ENCODE data around the gene CNIH4. TPM values are rescaled to one million over a fixed set of nuclear protein-coding genes. Genes with fewer than 3 reads are reported as not detected.
"Not testable (repeated sequence)": the region's sequence is repeated elsewhere in the genome, so short reads cannot be mapped to it uniquely, and the experiment has no call there.

CNIH4 gene
- total and polyA plus RNA-seq, 2 experiments from 2014 or later: 53.5 to 194 TPM

DNA sequence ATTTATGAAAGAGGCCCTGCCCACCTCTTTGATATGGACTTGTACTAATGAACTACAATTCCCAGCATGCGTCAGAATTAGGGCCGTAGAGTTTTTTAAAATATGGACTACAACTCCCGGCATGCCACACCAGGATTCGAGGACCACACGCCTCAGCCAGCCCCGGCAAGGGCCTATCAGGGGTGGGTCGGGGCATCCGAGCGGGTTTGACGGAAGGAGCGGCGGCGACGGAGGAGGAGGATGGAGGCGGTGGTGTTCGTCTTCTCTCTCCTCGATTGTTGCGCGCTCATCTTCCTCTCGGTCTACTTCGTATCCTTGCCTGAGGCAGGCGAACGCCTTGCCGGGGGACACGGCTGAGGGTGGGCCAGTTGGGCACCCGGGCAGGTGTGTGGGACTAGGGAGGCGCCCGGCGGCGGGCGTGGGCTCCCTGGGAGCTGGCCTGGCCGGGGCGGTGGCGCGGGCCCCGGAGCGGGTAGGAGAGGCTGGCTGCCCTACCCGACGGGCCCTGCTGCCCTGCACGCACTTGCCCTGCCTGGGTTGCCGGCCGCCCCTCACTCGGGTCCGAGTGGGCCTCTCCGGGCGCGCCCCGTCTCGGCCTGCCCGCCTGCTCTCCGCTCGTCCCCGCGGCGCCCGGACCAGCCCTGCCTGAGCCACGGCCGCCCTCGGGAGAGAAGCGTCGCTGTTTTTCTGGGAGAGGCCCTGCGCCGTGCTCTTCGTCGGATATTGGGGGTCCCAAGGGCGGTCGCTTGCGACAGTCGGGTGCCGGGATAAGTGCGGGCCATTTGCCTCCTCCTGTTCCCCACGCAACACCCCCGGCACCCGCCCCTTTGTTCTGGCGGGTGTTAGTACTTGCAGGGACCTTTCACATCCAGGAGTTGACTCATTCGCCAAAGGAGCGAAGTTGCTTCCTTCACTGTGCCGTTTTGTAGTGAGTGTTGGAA lies at the start of gene CNIH4 (continued):
- TF ChIP-seq, protein P1, sequence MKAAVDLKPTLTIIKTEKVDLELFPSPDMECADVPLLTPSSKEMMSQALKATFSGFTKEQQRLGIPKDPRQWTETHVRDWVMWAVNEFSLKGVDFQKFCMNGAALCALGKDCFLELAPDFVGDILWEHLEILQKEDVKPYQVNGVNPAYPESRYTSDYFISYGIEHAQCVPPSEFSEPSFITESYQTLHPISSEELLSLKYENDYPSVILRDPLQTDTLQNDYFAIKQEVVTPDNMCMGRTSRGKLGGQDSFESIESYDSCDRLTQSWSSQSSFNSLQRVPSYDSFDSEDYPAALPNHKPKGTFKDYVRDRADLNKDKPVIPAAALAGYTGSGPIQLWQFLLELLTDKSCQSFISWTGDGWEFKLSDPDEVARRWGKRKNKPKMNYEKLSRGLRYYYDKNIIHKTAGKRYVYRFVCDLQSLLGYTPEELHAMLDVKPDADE (IDR thresholded peaks at IDR 0.05): peak; percentile 97

- DNase-seq (ENCODE audit: low spot score) (no peak), ATAC-seq (no peak)
- H3K36me3 Mint-ChIP-seq (ENCODE audit: low read depth): peaks cover 59% of the 10 kb centered on the region
- peaks cover 1% of the 10 kb centered on the region for H3K27me3 Mint-ChIP-seq (ENCODE audit: insufficient read depth, low read depth, poor library complexity)
- Histone ChIP-seq H3K79me2 (replicated peaks; ENCODE audit: insufficient read depth) (no peaks in the 10 kb centered on the region), H3K27me3 (ENCODE audit: insufficient read depth) (no peaks in the 10 kb centered on the region), H3K4me1 (ENCODE audit: insufficient read depth) (no peaks in the 10 kb centered on the region), H3F3A (replicated peaks; ENCODE audit: low read depth) (no peaks in the 10 kb centered on the region), H3K36me3 (ENCODE audit: insufficient read depth) (peaks cover 47% of the 10 kb centered on the region), H2AFZ (no peak overlapping the region), H3K27ac (ENCODE audit: low read depth) (no peak overlapping the region), H3K9me2 (ENCODE audit: insufficient read depth) (no peaks in the 10 kb centered on the region), H3K4me2 (no peak overlapping the region), H3K4me3 (no peak overlapping the region), H4K20me1 (replicated peaks; ENCODE audit: insufficient read depth) (peaks cover 5% of the 10 kb centered on the region; the same call in 1 of the 2 replicates)
- no peaks in the 10 kb centered on the region for H3K9me3 Mint-ChIP-seq
- H3K4me3 Mint-ChIP-seq: no peak overlapping the region
- H3K27ac Mint-ChIP-seq: no peak overlapping the region
- no peaks in the 10 kb centered on the region for H3K4me1 Mint-ChIP-seq
- TF ChIP-seq CREB1 (CRISPR knock-in tag; IDR thresholded peaks at IDR 0.05; ENCODE audit: low read depth): no peak
- TF ChIP-seq, protein P1 (IDR thresholded peaks at IDR 0.05): no peak
- no peak for TF ChIP-seq STAT1 (IDR thresholded peaks at IDR 0.05; ENCODE audit: unreplicated experiment)
- no peak for TF ChIP-seq JUNB (IDR thresholded peaks at IDR 0.05; ENCODE audit: unreplicated experiment)
- TF ChIP-seq EZH2phosphoT487 (IDR thresholded peaks at IDR 0.05; ENCODE audit: unreplicated experiment): no peak
- no peak for TF ChIP-seq ZNF462 (CRISPR knock-in tag; IDR thresholded peaks at IDR 0.05)
Observed at GRCh38 chr1:224308064-224308463, 48.6 kb upstream of the CNIH4 start.

DNA sequence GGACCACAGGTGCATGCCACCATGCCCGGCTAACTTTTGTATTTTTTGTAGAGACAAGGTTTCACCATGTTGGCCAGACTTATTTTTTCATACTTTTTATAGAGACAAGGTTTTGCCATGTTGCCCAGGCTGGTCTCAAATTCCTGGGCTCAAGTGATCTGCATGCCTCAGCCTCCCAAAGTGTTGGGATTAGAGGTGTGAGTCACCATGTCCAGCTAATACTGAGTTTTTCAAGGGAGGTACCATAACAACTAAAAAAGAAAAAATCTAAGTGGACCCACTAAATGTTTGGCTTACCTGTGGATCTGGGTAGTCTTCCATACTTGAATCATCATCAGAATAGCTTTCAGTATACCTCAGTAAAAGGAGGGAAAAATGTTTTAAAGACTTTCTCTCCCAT lies 45.2 kb upstream of the CNIH4 start:
- not testable (repeated sequence) for H3K27me3 Mint-ChIP-seq (ENCODE audit: insufficient read depth, low read depth, poor library complexity); H3K4me2 ChIP-seq

More for the DNA sequence above, 45.2 kb upstream of the CNIH4 start:
- not testable (repeated sequence) for H3K4me1 ChIP-seq (ENCODE audit: insufficient read depth); H3K79me2 ChIP-seq (replicated peaks; ENCODE audit: insufficient read depth); H3K9me2 ChIP-seq (ENCODE audit: insufficient read depth); H3F3A ChIP-seq (replicated peaks; ENCODE audit: low read depth); ATAC-seq; H4K20me1 ChIP-seq (replicated peaks; ENCODE audit: insufficient read depth); H3K27me3 ChIP-seq (ENCODE audit: insufficient read depth); DNase-seq (ENCODE audit: low spot score); H3K4me3 Mint-ChIP-seq; H2AFZ ChIP-seq; H3K4me1 Mint-ChIP-seq; H3K4me3 ChIP-seq; H3K9me3 Mint-ChIP-seq; H3K27ac Mint-ChIP-seq
- Histone ChIP-seq H3K36me3 (ENCODE audit: insufficient read depth) (peaks cover 18% of the 10 kb centered on the region), H3K27ac (ENCODE audit: low read depth) (peak overlapping the region; percentile 45; the same call in 1 of the 2 replicates)
- peaks cover 45% of the 10 kb centered on the region for H3K36me3 Mint-ChIP-seq (ENCODE audit: low read depth)
